ENCODE measurements around the gene BTBD6.

DNA sequence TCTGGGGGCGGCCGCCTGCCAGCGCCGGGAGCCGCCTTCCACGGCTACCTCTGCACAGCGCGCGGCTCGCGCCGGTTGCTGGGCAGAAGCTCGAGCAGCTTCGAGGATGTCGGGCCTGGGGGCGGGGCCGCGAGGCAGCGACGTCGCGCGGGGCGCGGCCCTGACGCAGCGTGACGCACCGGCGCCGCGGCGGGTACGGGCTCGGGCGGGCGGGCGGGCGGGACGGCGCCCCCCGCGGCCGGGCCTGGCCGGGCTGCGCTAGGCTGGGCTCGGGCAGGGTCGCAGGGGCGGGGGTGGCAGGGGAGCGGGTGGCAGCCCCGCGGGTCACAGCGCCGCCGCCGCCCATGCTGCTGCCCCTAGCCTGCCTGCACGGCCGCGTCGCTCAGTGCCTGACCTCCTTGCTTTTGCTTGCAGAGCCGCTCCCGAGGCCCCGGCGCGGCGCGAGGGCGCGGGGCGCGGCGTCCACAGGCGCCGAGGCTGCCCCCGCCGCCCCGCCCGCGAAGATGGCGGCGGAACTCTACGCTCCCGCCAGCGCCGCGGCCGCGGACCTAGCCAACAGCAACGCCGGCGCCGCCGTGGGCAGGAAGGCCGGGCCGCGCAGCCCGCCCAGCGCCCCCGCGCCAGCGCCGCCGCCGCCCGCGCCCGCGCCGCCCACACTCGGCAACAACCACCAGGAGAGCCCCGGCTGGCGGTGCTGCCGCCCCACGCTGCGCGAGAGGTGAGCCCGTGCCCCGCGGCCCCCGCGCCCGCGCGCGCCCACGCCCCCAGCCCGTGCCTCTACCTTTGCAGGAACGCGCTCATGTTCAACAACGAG lies at the start of gene BTBD6:
- TF ChIP-seq, protein P1, sequence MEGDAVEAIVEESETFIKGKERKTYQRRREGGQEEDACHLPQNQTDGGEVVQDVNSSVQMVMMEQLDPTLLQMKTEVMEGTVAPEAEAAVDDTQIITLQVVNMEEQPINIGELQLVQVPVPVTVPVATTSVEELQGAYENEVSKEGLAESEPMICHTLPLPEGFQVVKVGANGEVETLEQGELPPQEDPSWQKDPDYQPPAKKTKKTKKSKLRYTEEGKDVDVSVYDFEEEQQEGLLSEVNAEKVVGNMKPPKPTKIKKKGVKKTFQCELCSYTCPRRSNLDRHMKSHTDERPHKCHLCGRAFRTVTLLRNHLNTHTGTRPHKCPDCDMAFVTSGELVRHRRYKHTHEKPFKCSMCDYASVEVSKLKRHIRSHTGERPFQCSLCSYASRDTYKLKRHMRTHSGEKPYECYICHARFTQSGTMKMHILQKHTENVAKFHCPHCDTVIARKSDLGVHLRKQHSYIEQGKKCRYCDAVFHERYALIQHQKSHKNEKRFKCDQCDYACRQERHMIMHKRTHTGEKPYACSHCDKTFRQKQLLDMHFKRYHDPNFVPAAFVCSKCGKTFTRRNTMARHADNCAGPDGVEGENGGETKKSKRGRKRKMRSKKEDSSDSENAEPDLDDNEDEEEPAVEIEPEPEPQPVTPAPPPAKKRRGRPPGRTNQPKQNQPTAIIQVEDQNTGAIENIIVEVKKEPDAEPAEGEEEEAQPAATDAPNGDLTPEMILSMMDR (IDR thresholded peaks at IDR 0.05), result no peak
- TF ChIP-seq TCF7L2 (IDR thresholded peaks at IDR 0.05; ENCODE audit: low read depth, low read length) (no peak), POLR2AphosphoS5 (IDR thresholded peaks at IDR 0.05; ENCODE audit: low read depth, low read length) (no peak)
- TF ChIP-seq, protein P2, sequence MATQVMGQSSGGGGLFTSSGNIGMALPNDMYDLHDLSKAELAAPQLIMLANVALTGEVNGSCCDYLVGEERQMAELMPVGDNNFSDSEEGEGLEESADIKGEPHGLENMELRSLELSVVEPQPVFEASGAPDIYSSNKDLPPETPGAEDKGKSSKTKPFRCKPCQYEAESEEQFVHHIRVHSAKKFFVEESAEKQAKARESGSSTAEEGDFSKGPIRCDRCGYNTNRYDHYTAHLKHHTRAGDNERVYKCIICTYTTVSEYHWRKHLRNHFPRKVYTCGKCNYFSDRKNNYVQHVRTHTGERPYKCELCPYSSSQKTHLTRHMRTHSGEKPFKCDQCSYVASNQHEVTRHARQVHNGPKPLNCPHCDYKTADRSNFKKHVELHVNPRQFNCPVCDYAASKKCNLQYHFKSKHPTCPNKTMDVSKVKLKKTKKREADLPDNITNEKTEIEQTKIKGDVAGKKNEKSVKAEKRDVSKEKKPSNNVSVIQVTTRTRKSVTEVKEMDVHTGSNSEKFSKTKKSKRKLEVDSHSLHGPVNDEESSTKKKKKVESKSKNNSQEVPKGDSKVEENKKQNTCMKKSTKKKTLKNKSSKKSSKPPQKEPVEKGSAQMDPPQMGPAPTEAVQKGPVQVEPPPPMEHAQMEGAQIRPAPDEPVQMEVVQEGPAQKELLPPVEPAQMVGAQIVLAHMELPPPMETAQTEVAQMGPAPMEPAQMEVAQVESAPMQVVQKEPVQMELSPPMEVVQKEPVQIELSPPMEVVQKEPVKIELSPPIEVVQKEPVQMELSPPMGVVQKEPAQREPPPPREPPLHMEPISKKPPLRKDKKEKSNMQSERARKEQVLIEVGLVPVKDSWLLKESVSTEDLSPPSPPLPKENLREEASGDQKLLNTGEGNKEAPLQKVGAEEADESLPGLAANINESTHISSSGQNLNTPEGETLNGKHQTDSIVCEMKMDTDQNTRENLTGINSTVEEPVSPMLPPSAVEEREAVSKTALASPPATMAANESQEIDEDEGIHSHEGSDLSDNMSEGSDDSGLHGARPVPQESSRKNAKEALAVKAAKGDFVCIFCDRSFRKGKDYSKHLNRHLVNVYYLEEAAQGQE (IDR thresholded peaks at IDR 0.05; ENCODE audit: insufficient read depth in 1 of 2, low read depth in 2 of 2, low read length in 1 of 2), result no peak

Measured in Panc1 (cell line).